ENCODE data around the gene DQX1.

DNA sequence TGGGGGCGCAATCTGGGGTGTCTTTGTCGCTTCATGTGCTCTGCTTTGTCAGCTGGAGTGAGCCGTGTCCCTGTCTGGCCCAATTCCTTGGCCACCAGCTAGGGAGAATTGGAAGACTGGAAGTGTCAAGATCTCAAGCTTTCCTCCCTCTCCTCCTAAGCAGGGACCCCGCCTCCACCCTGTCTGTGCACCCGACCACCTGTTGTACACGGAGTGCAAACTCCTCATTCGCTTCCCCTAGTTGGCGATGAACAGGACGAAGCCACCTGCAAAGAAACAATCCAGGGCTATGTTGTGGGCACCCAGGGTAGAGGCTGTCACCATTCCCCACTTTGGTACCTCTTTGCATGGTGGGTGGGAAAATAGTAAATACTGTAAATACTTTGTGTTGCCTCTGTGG is 1.7 kb upstream of the DQX1 start:
- TF ChIP-seq, protein P1, sequence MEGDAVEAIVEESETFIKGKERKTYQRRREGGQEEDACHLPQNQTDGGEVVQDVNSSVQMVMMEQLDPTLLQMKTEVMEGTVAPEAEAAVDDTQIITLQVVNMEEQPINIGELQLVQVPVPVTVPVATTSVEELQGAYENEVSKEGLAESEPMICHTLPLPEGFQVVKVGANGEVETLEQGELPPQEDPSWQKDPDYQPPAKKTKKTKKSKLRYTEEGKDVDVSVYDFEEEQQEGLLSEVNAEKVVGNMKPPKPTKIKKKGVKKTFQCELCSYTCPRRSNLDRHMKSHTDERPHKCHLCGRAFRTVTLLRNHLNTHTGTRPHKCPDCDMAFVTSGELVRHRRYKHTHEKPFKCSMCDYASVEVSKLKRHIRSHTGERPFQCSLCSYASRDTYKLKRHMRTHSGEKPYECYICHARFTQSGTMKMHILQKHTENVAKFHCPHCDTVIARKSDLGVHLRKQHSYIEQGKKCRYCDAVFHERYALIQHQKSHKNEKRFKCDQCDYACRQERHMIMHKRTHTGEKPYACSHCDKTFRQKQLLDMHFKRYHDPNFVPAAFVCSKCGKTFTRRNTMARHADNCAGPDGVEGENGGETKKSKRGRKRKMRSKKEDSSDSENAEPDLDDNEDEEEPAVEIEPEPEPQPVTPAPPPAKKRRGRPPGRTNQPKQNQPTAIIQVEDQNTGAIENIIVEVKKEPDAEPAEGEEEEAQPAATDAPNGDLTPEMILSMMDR (tag by site-specific recombination; IDR thresholded peaks at IDR 0.05) = no peak
- TF ChIP-seq, protein P2, sequence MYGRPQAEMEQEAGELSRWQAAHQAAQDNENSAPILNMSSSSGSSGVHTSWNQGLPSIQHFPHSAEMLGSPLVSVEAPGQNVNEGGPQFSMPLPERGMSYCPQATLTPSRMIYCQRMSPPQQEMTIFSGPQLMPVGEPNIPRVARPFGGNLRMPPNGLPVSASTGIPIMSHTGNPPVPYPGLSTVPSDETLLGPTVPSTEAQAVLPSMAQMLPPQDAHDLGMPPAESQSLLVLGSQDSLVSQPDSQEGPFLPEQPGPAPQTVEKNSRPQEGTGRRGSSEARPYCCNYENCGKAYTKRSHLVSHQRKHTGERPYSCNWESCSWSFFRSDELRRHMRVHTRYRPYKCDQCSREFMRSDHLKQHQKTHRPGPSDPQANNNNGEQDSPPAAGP (tag by site-specific recombination; IDR thresholded peaks at IDR 0.05) = no peak
- TF ChIP-seq ZNF600 (tag by site-specific recombination; IDR thresholded peaks at IDR 0.05) (no peak), SP7 (tag by site-specific recombination; IDR thresholded peaks at IDR 0.05) (no peak), ZNF596 (tag by site-specific recombination; IDR thresholded peaks at IDR 0.05) (no peak), ZNF610 (tag by site-specific recombination; IDR thresholded peaks at IDR 0.05; ENCODE audit: borderline replicate concordance) (no peak)
- TF ChIP-seq, protein P3, sequence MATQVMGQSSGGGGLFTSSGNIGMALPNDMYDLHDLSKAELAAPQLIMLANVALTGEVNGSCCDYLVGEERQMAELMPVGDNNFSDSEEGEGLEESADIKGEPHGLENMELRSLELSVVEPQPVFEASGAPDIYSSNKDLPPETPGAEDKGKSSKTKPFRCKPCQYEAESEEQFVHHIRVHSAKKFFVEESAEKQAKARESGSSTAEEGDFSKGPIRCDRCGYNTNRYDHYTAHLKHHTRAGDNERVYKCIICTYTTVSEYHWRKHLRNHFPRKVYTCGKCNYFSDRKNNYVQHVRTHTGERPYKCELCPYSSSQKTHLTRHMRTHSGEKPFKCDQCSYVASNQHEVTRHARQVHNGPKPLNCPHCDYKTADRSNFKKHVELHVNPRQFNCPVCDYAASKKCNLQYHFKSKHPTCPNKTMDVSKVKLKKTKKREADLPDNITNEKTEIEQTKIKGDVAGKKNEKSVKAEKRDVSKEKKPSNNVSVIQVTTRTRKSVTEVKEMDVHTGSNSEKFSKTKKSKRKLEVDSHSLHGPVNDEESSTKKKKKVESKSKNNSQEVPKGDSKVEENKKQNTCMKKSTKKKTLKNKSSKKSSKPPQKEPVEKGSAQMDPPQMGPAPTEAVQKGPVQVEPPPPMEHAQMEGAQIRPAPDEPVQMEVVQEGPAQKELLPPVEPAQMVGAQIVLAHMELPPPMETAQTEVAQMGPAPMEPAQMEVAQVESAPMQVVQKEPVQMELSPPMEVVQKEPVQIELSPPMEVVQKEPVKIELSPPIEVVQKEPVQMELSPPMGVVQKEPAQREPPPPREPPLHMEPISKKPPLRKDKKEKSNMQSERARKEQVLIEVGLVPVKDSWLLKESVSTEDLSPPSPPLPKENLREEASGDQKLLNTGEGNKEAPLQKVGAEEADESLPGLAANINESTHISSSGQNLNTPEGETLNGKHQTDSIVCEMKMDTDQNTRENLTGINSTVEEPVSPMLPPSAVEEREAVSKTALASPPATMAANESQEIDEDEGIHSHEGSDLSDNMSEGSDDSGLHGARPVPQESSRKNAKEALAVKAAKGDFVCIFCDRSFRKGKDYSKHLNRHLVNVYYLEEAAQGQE (tag by site-specific recombination; IDR thresholded peaks at IDR 0.05) = no peak
